Mesothelial cell of epicardium (in vitro differentiated cells): ENCODE results near the gene CTXN3. TPM values are rescaled to one million over a fixed set of nuclear protein-coding genes. Genes with fewer than 3 reads are reported as not detected.

Experiments used
- DNase-seq, 2 experiments: peaks; one replicate each; pipeline ENCODE4 v3.0.0; 2021; ENCODE audit warnings: low spot score in 2 of 2; ENCODE audit not compliant: unreplicated experiment in 2 of 2
- H3K27ac Mint-ChIP-seq: 2 replicates; pipeline ENCODE4 v1.8.0; 2021; ENCODE audit warnings: mixed read lengths
- H3K27me3 Mint-ChIP-seq: 2 replicates; pipeline ENCODE4 v1.8.0; 2021; ENCODE audit warnings: low read depth, mixed read lengths
- H3K36me3 Mint-ChIP-seq: 2 replicates; pipeline ENCODE4 v1.8.0; 2021; ENCODE audit warnings: mixed read lengths
- H3K4me1 Mint-ChIP-seq: 2 replicates; pipeline ENCODE4 v1.8.0; 2021; ENCODE audit warnings: mixed read lengths
- H3K4me3 Mint-ChIP-seq: 2 replicates; pipeline ENCODE4 v1.8.0; 2021; ENCODE audit warnings: mild to moderate bottlenecking, moderate library complexity, mixed read lengths
- H3K9me3 Mint-ChIP-seq: 2 replicates; pipeline ENCODE4 v1.8.0; 2021; ENCODE audit warnings: mixed read lengths
- total RNA-seq: library from RNA; stranded (reverse); gene quantifications from 3 replicates; pipeline ENCODE4 v1.2.1, GENCODE V29; 2021
- TF ChIP-seq, protein P1 (sequence below): fragments of 200-600 bp; sonication (generic); IDR thresholded peaks from one replicate; pipeline ENCODE4 v1.5.0; 2021; ENCODE audit warnings: antibody characterized with exemption; ENCODE audit not compliant: unreplicated experiment

Gene CTXN3
- total RNA-seq, 1 donor from 2014 or later: not detected

GRCh38 chr5:127615916-127616315 lies 33.0 kb upstream of the CTXN3 start:
- no peak overlapping the region for H3K4me3 Mint-ChIP-seq
- H3K27me3 Mint-ChIP-seq: no peaks in the 10 kb centered on the region
- DNase-seq: no peak
- peaks cover 5% of the 10 kb centered on the region for H3K9me3 Mint-ChIP-seq
- H3K27ac Mint-ChIP-seq: no peak overlapping the region
- H3K4me1 Mint-ChIP-seq: no peaks in the 10 kb centered on the region
- H3K36me3 Mint-ChIP-seq: no peaks in the 10 kb centered on the region
- TF ChIP-seq, protein P1, sequence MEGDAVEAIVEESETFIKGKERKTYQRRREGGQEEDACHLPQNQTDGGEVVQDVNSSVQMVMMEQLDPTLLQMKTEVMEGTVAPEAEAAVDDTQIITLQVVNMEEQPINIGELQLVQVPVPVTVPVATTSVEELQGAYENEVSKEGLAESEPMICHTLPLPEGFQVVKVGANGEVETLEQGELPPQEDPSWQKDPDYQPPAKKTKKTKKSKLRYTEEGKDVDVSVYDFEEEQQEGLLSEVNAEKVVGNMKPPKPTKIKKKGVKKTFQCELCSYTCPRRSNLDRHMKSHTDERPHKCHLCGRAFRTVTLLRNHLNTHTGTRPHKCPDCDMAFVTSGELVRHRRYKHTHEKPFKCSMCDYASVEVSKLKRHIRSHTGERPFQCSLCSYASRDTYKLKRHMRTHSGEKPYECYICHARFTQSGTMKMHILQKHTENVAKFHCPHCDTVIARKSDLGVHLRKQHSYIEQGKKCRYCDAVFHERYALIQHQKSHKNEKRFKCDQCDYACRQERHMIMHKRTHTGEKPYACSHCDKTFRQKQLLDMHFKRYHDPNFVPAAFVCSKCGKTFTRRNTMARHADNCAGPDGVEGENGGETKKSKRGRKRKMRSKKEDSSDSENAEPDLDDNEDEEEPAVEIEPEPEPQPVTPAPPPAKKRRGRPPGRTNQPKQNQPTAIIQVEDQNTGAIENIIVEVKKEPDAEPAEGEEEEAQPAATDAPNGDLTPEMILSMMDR: no peak

DNA sequence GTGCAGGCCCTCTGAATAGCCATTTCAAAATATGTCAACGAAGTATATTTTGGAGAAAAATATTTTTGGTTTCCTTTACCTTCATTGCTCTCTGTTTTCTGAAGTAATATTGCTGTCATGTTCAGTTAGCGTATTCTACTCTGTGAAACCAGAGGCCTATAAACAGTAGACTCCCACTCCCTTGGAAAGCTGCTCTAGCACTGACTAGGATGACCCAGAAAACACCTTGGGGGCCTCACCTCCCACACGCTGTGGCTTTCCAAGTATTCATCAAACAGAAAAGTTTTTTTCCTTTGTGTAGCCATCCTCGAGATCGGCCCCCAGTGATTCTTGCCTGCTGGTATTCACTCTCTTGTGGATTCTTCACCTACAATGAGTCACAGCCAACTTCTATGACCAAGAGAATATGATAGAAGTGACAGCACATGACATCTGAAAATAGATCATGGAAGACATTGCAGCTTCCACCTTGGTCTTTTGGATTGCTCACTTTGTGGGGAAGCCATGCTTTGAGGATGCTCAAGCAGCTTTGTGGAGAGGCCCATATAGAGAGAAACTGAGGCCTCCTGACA lies 28.9 kb upstream of the CTXN3 start:
- Mint-ChIP-seq H3K36me3 (no peaks in the 10 kb centered on the region), H3K9me3 (peaks cover 5% of the 10 kb centered on the region), H3K4me3 (no peak overlapping the region), H3K4me1 (peaks cover 14% of the 10 kb centered on the region), H3K27me3 (no peaks in the 10 kb centered on the region), H3K27ac (no peak overlapping the region)
- DNase-seq: no peak
- TF ChIP-seq, protein P1: no peak

DNA sequence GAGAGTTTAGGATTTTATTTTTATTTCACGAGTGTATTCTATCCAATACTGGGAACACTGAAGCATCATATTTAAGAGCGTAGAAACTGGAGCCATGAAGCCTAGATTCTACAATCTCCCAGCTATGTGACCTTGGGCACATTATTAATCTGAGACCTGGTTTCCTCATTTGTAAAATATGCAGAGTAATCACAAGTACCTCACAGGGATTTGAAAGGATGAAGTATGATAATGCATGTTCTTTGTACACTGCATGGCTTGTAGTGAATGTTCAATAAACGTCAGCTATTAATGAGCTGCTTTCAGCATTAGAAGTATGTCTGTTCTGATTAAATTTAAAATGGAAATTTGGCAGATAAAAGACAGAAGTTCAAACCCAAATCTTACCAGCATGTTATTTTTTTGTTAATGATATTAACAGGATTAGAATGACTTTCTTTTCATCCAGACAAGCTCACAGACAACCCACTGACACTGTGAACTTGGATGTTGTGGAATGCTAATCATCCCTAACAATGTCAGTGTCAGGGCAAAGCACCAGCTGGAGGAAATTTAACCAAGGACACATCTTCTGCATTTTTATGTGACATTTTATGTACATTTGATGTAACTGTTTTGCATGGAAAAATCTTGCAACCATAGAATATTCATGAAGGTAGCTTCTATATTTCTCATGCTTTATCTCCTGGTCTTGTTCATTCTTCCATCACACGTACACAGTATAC lies 27.1 kb upstream of the CTXN3 start:
- H3K36me3 Mint-ChIP-seq: no peaks in the 10 kb centered on the region
- TF ChIP-seq, protein P1: no peak

DNA sequence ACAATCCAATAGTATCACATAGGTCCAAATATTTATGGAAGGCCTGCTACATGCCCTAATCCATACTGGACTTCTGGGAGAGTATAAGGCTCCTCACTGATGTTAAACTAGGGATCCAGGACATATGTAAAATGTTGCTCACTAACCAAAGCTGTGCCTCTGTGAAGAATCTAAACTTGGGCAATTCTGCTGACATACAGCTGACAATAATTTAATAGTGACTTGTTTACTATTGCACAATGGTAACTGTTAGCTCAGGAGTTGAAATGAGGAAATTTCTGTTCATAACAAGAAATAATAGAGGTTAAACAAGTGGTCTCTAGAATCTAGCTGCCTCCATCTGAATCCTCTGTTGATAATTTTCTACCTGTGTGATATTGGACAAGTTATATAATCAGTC lies 14.9 kb upstream of the CTXN3 start:
- no peaks in the 10 kb centered on the region for H3K36me3 Mint-ChIP-seq
- TF ChIP-seq, protein P1: no peak
- peaks cover 24% of the 10 kb centered on the region for H3K27me3 Mint-ChIP-seq
- no peaks in the 10 kb centered on the region for H3K9me3 Mint-ChIP-seq
- no peak overlapping the region for H3K27ac Mint-ChIP-seq
- DNase-seq: no peak
- no peak overlapping the region for H3K4me3 Mint-ChIP-seq
- H3K4me1 Mint-ChIP-seq: no peaks in the 10 kb centered on the region

More for the DNA sequence above, 27.1 kb upstream of the CTXN3 start:
- Mint-ChIP-seq H3K4me3 (no peak overlapping the region), H3K27me3 (no peaks in the 10 kb centered on the region), H3K4me1 (peaks cover 14% of the 10 kb centered on the region), H3K27ac (no peak overlapping the region), H3K9me3 (no peaks in the 10 kb centered on the region)
- no peak for DNase-seq

GRCh38 chr5:127639828-127640227 lies 9.1 kb upstream of the CTXN3 start:
- TF ChIP-seq, protein P1: no peak
- Mint-ChIP-seq H3K9me3 (no peaks in the 10 kb centered on the region), H3K27ac (no peak overlapping the region), H3K4me3 (no peak overlapping the region), H3K4me1 (no peaks in the 10 kb centered on the region), H3K36me3 (no peaks in the 10 kb centered on the region), H3K27me3 (peaks cover 27% of the 10 kb centered on the region)
- DNase-seq: no peak
